ENCODE results near the gene SLC12A8. TPM values are rescaled to one million over a fixed set of nuclear protein-coding genes. Genes with fewer than 3 reads are reported as not detected.

SLC12A8 gene
- total and polyA plus RNA-seq, 2 of the 13 experiments (the other 11 are each of a cell fraction or from before 2014, with no cell fraction given) = 0.44 to 0.71 TPM

DNA sequence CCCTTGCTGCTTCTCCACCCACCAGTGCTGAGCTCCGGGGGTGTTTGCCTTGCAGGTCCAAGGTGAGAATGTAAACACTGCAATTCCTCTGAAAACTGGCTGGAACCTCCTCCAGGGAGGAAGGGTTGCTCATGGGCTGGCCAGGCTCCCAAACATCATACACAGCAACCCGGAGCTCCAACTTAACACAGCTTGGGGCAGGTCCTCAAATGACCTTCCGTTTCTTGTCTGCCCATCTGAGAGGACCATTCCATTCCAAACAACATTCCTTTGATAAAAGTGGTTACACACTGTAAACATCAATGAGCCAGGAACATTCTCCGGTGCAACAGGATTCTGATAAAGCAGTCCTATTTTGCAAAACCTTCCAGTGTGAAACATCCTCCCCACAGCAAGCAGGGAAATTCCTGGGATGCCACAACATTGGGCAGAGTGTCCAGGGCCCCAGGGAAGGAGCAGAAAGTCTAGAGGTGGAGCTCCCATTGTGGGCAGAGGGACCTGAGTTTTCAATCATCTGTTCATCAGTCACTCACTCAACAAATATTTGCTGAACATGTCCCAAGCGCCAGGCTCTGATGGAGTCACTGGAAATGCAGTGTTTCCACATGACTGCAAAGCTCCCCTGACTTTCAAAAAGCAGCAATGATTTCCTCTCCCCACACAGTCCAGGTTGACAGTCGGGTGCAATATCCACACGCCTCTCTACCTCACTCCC lies 149.5 kb downstream of the SLC12A8 start (continued):
- TF ChIP-seq, protein P1, sequence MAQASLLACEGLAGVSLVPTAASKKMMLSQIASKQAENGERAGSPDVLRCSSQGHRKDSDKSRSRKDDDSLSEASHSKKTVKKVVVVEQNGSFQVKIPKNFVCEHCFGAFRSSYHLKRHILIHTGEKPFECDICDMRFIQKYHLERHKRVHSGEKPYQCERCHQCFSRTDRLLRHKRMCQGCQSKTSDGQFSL (CRISPR knock-in tag; IDR thresholded peaks at IDR 0.05) = no peak
- TF ChIP-seq SUZ12 (IDR thresholded peaks at IDR 0.05; ENCODE audit: low read depth, low read length) (no peak), SRSF9 (IDR thresholded peaks at IDR 0.05; ENCODE audit: borderline replicate concordance, insufficient read depth, low read depth, low read length, poor library complexity, severe bottlenecking) (no peak), ZBTB3 (CRISPR knock-in tag; IDR thresholded peaks at IDR 0.05; ENCODE audit: borderline replicate concordance, low read depth) (peak; percentile 96), REXO4 (CRISPR knock-in tag; IDR thresholded peaks at IDR 0.05; ENCODE audit: borderline replicate concordance) (no peak), ZFY (CRISPR knock-in tag; IDR thresholded peaks at IDR 0.05) (no peak), STAG1 (CRISPR knock-in tag; IDR thresholded peaks at IDR 0.05) (0 out of 2 replicates have a peak, but pooled peaks have one; percentile 3), ZNF383 (CRISPR knock-in tag; IDR thresholded peaks at IDR 0.05; ENCODE audit: borderline replicate concordance) (no peak), ZNF7 (CRISPR knock-in tag; IDR thresholded peaks at IDR 0.05) (no peak), ZNF496 (CRISPR knock-in tag; IDR thresholded peaks at IDR 0.05; ENCODE audit: insufficient replicate concordance) (no peak), SMYD3 (CRISPR knock-in tag; IDR thresholded peaks at IDR 0.05) (no peak), PLRG1 (conservative IDR thresholded peaks at IDR 0.05) (no peak), ZNF20 (CRISPR knock-in tag; IDR thresholded peaks at IDR 0.05) (no peak), ZNF792 (CRISPR knock-in tag; IDR thresholded peaks at IDR 0.05) (peak; percentile 70), BRD4 (CRISPR knock-in tag; IDR thresholded peaks at IDR 0.05) (no peak), CBX5 (CRISPR knock-in tag; IDR thresholded peaks at IDR 0.05; ENCODE audit: borderline replicate concordance) (peak; percentile 67), ZBTB7B (CRISPR knock-in tag; IDR thresholded peaks at IDR 0.05) (peak; percentile 65; the same call in 1 of the 2 replicates), KLF6 (CRISPR knock-in tag; IDR thresholded peaks at IDR 0.05) (no peak), ZNF510 (CRISPR knock-in tag; IDR thresholded peaks at IDR 0.05; ENCODE audit: low read depth) (no peak)
- TF ChIP-seq, protein P2, sequence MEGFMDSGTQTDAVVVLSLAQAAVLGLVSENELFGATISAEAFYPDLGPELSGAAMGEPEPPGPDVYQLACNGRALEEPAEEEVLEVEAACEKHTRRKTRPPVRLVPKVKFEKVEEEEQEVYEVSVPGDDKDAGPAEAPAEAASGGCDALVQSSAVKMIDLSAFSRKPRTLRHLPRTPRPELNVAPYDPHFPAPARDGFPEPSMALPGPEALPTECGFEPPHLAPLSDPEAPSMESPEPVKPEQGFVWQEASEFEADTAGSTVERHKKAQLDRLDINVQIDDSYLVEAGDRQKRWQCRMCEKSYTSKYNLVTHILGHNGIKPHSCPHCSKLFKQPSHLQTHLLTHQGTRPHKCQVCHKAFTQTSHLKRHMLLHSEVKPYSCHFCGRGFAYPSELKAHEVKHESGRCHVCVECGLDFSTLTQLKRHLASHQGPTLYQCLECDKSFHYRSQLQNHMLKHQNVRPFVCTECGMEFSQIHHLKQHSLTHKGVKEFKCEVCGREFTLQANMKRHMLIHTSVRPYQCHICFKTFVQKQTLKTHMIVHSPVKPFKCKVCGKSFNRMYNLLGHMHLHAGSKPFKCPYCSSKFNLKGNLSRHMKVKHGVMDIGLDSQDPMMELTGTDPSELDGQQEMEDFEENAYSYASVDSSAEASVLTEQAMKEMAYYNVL (CRISPR knock-in tag; IDR thresholded peaks at IDR 0.05; ENCODE audit: borderline replicate concordance) = peak; percentile 100
- TF ChIP-seq, protein P3, sequence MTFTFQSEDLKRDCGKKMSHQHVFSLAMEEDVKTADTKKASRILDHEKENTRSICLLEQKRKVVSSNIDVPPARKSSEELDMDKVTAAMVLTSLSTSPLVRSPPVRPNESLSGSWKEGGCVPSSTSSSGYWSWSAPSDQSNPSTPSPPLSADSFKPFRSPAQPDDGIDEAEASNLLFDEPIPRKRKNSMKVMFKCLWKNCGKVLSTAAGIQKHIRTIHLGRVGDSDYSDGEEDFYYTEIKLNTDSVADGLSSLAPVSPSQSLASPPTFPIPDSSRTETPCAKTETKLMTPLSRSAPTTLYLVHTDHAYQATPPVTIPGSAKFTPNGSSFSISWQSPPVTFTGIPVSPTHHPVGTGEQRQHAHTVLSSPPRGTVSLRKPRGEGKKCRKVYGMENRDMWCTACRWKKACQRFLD (CRISPR knock-in tag; IDR thresholded peaks at IDR 0.05; ENCODE audit: borderline replicate concordance) = no peak
- TF ChIP-seq, protein P4, sequence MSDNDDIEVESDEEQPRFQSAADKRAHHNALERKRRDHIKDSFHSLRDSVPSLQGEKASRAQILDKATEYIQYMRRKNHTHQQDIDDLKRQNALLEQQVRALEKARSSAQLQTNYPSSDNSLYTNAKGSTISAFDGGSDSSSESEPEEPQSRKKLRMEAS (IDR thresholded peaks at IDR 0.05) = no peak; the same call in 1 of the 2 replicates
- TF ChIP-seq, protein P5, sequence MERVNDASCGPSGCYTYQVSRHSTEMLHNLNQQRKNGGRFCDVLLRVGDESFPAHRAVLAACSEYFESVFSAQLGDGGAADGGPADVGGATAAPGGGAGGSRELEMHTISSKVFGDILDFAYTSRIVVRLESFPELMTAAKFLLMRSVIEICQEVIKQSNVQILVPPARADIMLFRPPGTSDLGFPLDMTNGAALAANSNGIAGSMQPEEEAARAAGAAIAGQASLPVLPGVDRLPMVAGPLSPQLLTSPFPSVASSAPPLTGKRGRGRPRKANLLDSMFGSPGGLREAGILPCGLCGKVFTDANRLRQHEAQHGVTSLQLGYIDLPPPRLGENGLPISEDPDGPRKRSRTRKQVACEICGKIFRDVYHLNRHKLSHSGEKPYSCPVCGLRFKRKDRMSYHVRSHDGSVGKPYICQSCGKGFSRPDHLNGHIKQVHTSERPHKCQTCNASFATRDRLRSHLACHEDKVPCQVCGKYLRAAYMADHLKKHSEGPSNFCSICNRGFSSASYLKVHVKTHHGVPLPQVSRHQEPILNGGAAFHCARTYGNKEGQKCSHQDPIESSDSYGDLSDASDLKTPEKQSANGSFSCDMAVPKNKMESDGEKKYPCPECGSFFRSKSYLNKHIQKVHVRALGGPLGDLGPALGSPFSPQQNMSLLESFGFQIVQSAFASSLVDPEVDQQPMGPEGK (CRISPR knock-in tag; IDR thresholded peaks at IDR 0.05) = peak; percentile 76
- TF ChIP-seq, protein P6, sequence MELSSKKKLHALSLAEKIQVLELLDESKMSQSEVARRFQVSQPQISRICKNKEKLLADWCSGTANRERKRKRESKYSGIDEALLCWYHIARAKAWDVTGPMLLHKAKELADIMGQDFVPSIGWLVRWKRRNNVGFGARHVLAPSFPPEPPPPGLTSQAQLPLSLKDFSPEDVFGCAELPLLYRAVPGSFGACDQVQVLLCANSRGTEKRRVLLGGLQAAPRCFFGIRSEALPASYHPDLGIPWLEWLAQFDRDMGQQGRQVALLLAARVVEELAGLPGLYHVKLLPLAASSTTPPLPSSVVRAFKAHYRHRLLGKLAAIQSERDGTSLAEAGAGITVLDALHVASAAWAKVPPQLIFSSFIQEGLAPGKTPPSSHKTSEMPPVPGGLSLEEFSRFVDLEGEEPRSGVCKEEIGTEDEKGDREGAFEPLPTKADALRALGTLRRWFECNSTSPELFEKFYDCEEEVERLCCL (CRISPR knock-in tag; IDR thresholded peaks at IDR 0.05; ENCODE audit: borderline replicate concordance) = no peak

Measured in HepG2 (cell line).